ENCODE data around the gene BICRA. TPM values are rescaled to one million over a fixed set of nuclear protein-coding genes. Genes with fewer than 3 reads are reported as not detected.

Gene BICRA
- total and polyA plus RNA-seq, 3 experiments from 2014 or later: 1.6 to 13.9 (median 11.5) TPM

GRCh38 chr19:47701717-47702552 is 93.0 kb downstream of the BICRA start:
- no peak for DNase-seq
- Mint-ChIP-seq H3K4me1 (peaks cover 0 to 4% (median under 1%) of the 10 kb centered on the region in 3 donors), H3K4me3 (no peak overlapping the region), H3K27ac (no peak overlapping the region), H3K36me3 (peaks cover 0 to 54% (median 5%) of the 10 kb centered on the region in 3 donors), H3K9me3 (no peaks in the 10 kb centered on the region), H3K27me3 (peaks cover 1 to 3% of the 10 kb centered on the region in 2 donors)
- Histone ChIP-seq H3K4me3 (ENCODE audit: low read length) (no peak overlapping the region), H3K27ac (ENCODE audit: low read depth, low read length) (no peak overlapping the region), H3K36me3 (ENCODE audit: insufficient read depth, low read length) (peaks cover 6% of the 10 kb centered on the region), H3K4me1 (ENCODE audit: insufficient read depth, low read length) (no peaks in the 10 kb centered on the region), H3K27me3 (ENCODE audit: insufficient read depth, low read length, poor library complexity, severe bottlenecking) (no peaks in the 10 kb centered on the region), H3K9me3 (ENCODE audit: low read length) (no peaks in the 10 kb centered on the region)
- ChIA-PET CTCF (interaction anchor here (1.1 to 13.4 kb wide), 2 partner anchors 11 to 266 kb away, joined by 3 to 179 read pairs; no protein-coding TSS in a partner anchor), POLR2A (no interaction called here)

GRCh38 chr19:47702671-47703070 is 93.7 kb downstream of the BICRA start:
- Mint-ChIP-seq H3K27me3 (peaks cover 3 to 9% of the 10 kb centered on the region in 2 donors), H3K36me3 (peaks cover 0 to 53% (median 5%) of the 10 kb centered on the region in 3 donors), H3K4me3 (no peak overlapping the region), H3K9me3 (no peaks in the 10 kb centered on the region), H3K4me1 (peaks cover 2 to 9% (median 7%) of the 10 kb centered on the region in 3 donors), H3K27ac (no peak overlapping the region)
- no peak overlapping the region for H3K27ac ChIP-seq (ENCODE audit: low read depth, low read length)
- H3K36me3 ChIP-seq (ENCODE audit: insufficient read depth, low read length): peaks cover 6% of the 10 kb centered on the region
- DNase-seq: no peak
- H3K4me1 ChIP-seq (ENCODE audit: insufficient read depth, low read length): no peaks in the 10 kb centered on the region
- no peaks in the 10 kb centered on the region for H3K9me3 ChIP-seq (ENCODE audit: low read length)
- no peak overlapping the region for H3K4me3 ChIP-seq (ENCODE audit: low read length)
- ChIA-PET CTCF (interaction anchor here (1.1 to 13.4 kb wide), 2 partner anchors 10 to 266 kb away, joined by 3 to 179 read pairs; no protein-coding TSS in a partner anchor), POLR2A (no interaction called here)
- no peaks in the 10 kb centered on the region for H3K27me3 ChIP-seq (ENCODE audit: insufficient read depth, low read length, poor library complexity, severe bottlenecking)

GRCh38 chr19:47703301-47703700 is 94.4 kb downstream of the BICRA start:
- H3K27ac Mint-ChIP-seq: peak overlapping the region in 2 of 8 donors; percentile 17 to 29
- no peak for DNase-seq
- no peak overlapping the region for H3K4me3 ChIP-seq (ENCODE audit: low read length)
- H3K4me1 ChIP-seq (ENCODE audit: insufficient read depth, low read length): no peaks in the 10 kb centered on the region
- H3K27me3 ChIP-seq (ENCODE audit: insufficient read depth, low read length, poor library complexity, severe bottlenecking): no peaks in the 10 kb centered on the region
- H3K27ac ChIP-seq (ENCODE audit: low read depth, low read length): no peak overlapping the region
- H3K9me3 ChIP-seq (ENCODE audit: low read length): no peaks in the 10 kb centered on the region
- ChIA-PET POLR2A (no interaction called here), CTCF (interaction anchor here (1.1 to 13.4 kb wide), 2 partner anchors 9 to 267 kb away, joined by 3 to 179 read pairs; no protein-coding TSS in a partner anchor)
- peaks cover 3 to 9% of the 10 kb centered on the region in 2 donors for H3K27me3 Mint-ChIP-seq
- peaks cover 6% of the 10 kb centered on the region for H3K36me3 ChIP-seq (ENCODE audit: insufficient read depth, low read length)
- no peaks in the 10 kb centered on the region for H3K9me3 Mint-ChIP-seq
- H3K4me1 Mint-ChIP-seq: peaks cover 2 to 7% (median 5%) of the 10 kb centered on the region in 3 donors
- H3K36me3 Mint-ChIP-seq: peaks cover 0 to 47% (median 5%) of the 10 kb centered on the region in 3 donors
- peak overlapping the region in 1 of 7 donors; percentile 37 for H3K4me3 Mint-ChIP-seq

GRCh38 chr19:47704024-47704423 is 95.1 kb downstream of the BICRA start:
- peaks cover 7 to 12% of the 10 kb centered on the region in 2 donors for H3K27me3 Mint-ChIP-seq
- H3K36me3 ChIP-seq (ENCODE audit: insufficient read depth, low read length): peaks cover 6% of the 10 kb centered on the region
- no peak for DNase-seq
- H3K27me3 ChIP-seq (ENCODE audit: insufficient read depth, low read length, poor library complexity, severe bottlenecking): no peaks in the 10 kb centered on the region
- peaks cover 2 to 7% (median 5%) of the 10 kb centered on the region in 3 donors for H3K4me1 Mint-ChIP-seq
- POLR2A ChIA-PET: no interaction called here
- peaks cover 0 to 41% (median 5%) of the 10 kb centered on the region in 3 donors for H3K36me3 Mint-ChIP-seq
- no peak overlapping the region for H3K27ac Mint-ChIP-seq
- H3K4me1 ChIP-seq (ENCODE audit: insufficient read depth, low read length): no peaks in the 10 kb centered on the region
- H3K9me3 ChIP-seq (ENCODE audit: low read length): no peaks in the 10 kb centered on the region
- no peak overlapping the region for H3K27ac ChIP-seq (ENCODE audit: low read depth, low read length)
- no peak overlapping the region for H3K4me3 Mint-ChIP-seq
- H3K9me3 Mint-ChIP-seq: no peaks in the 10 kb centered on the region
- H3K4me3 ChIP-seq (ENCODE audit: low read length): no peak overlapping the region
- CTCF ChIA-PET: interaction anchor here (13.4 kb wide), 1 partner anchor 268 kb away, joined by 179 read pairs; no protein-coding TSS in a partner anchor

GRCh38 chr19:47704656-47705055 is 95.7 kb downstream of the BICRA start:
- Histone ChIP-seq H3K36me3 (ENCODE audit: insufficient read depth, low read length) (peaks cover 3% of the 10 kb centered on the region), H3K27ac (ENCODE audit: low read depth, low read length) (no peak overlapping the region), H3K9me3 (ENCODE audit: low read length) (no peaks in the 10 kb centered on the region), H3K4me3 (ENCODE audit: low read length) (no peak overlapping the region), H3K4me1 (ENCODE audit: insufficient read depth, low read length) (no peaks in the 10 kb centered on the region), H3K27me3 (ENCODE audit: insufficient read depth, low read length, poor library complexity, severe bottlenecking) (no peaks in the 10 kb centered on the region)
- Mint-ChIP-seq H3K36me3 (peaks cover 0 to 35% (median 5%) of the 10 kb centered on the region in 3 donors), H3K27ac (no peak overlapping the region), H3K4me3 (no peak overlapping the region), H3K9me3 (no peaks in the 10 kb centered on the region), H3K27me3 (peaks cover 8 to 12% of the 10 kb centered on the region in 2 donors), H3K4me1 (peaks cover 2 to 7% (median 5%) of the 10 kb centered on the region in 3 donors)
- DNase-seq: no peak
- ChIA-PET POLR2A (no interaction called here), CTCF (interaction anchor here (13.4 kb wide), 1 partner anchor 268 kb away, joined by 179 read pairs; no protein-coding TSS in a partner anchor)

GRCh38 chr19:47707135-47707925 is 98.4 kb downstream of the BICRA start:
- peaks cover 3 to 18% (median 6%) of the 10 kb centered on the region in 3 donors for H3K36me3 Mint-ChIP-seq
- peaks cover 4% of the 10 kb centered on the region for H3K27me3 ChIP-seq (ENCODE audit: insufficient read depth, low read length, poor library complexity, severe bottlenecking)
- H3K4me3 ChIP-seq (ENCODE audit: low read length): no peak overlapping the region
- CTCF ChIA-PET: interaction anchor here (0.7 to 13.4 kb wide), 16 partner anchors 8 to 279 kb away, joined by 3 to 179 read pairs (median 4); partner anchors contain the start of gene NAPA
- no peaks in the 10 kb centered on the region for H3K4me1 ChIP-seq (ENCODE audit: insufficient read depth, low read length)
- H3K27ac ChIP-seq (ENCODE audit: low read depth, low read length): no peak overlapping the region
- H3K9me3 ChIP-seq (ENCODE audit: low read length): no peaks in the 10 kb centered on the region
- H3K9me3 Mint-ChIP-seq: no peaks in the 10 kb centered on the region
- H3K4me3 Mint-ChIP-seq: no peak overlapping the region
- H3K27me3 Mint-ChIP-seq: peaks cover 18 to 21% of the 10 kb centered on the region in 2 donors
- POLR2A ChIA-PET: interaction anchor here (0.6 to 0.8 kb wide), 2 partner anchors 52 to 270 kb away, joined by 5 to 11 read pairs; no protein-coding TSS in a partner anchor
- H3K4me1 Mint-ChIP-seq: peaks cover 2 to 7% (median 5%) of the 10 kb centered on the region in 3 donors
- H3K36me3 ChIP-seq (ENCODE audit: insufficient read depth, low read length): no peaks in the 10 kb centered on the region
- DNase-seq: peak; percentile 47 to 77 (median 54)
- peak overlapping the region in 2 of 8 donors; percentile 24 to 74 for H3K27ac Mint-ChIP-seq

GRCh38 chr19:47711652-47712242 is 102.8 kb downstream of the BICRA start:
- Mint-ChIP-seq H3K27me3 (peaks cover 26 to 48% of the 10 kb centered on the region in 2 donors), H3K4me3 (no peak overlapping the region), H3K4me1 (peaks cover 2 to 8% (median 7%) of the 10 kb centered on the region in 3 donors), H3K36me3 (peaks cover 0 to 15% (median 0%) of the 10 kb centered on the region in 3 donors), H3K27ac (no peak overlapping the region), H3K9me3 (peaks cover 4 to 7% (median 6%) of the 10 kb centered on the region in 5 donors)
- Histone ChIP-seq H3K9me3 (ENCODE audit: low read length) (no peaks in the 10 kb centered on the region), H3K4me1 (ENCODE audit: insufficient read depth, low read length) (no peaks in the 10 kb centered on the region), H3K4me3 (ENCODE audit: low read length) (no peak overlapping the region), H3K36me3 (ENCODE audit: insufficient read depth, low read length) (no peaks in the 10 kb centered on the region), H3K27ac (ENCODE audit: low read depth, low read length) (no peak overlapping the region), H3K27me3 (ENCODE audit: insufficient read depth, low read length, poor library complexity, severe bottlenecking) (peaks cover 8% of the 10 kb centered on the region)
- ChIA-PET POLR2A (no interaction called here), CTCF (interaction anchor here (0.8 to 2.1 kb wide), 6 partner anchors 14 to 281 kb away, joined by 3 to 8 read pairs (median 5); no protein-coding TSS in a partner anchor)
- no peak for DNase-seq
